Measurements from ENCODE around the gene TMEM135.

TMEM135 gene

DNA sequence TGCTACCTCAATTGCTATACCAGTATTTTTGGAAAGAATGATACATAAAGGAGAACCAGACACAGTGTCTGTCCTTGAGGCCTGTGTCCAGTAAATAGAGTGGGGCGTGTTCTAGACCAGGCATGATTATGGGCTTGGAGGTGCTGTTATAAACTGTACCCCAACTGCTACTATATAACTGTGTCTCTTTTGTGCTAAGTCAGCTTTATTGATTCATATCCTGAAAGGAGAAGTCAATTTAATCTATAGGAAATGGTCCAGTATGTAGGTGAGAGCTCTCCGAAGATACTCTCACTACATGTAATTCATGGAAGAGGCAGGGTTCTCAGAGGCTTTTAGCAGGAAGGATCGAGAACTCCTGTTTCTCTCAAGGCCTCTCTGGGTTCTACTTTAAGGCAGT is 334.3 kb downstream of the TMEM135 start:
- no peak for DNase-seq
- intact Hi-C loops (cut with DNase I) = no loop called here
